Measurements from ENCODE around the gene EXOC5.

DNA sequence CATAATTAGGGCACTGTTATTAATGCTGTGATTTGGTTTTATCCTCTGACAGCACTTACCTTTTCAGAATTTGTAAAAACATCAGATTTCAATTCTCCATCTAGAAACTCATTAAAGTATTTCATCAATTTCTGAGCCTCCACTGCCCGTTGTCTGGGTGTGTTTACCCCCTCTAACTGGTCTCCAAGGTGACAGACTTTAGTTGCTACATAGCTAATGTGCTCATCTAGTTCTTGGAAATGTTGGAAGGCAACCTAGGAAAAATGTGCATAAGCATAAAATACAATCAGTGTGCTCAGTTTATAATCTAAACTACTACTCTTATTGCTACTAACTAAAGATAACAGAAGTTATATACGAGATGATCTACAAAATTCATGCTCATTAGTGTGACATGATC is 24.6 kb downstream of the EXOC5 start:
- TF ChIP-seq, protein P1, sequence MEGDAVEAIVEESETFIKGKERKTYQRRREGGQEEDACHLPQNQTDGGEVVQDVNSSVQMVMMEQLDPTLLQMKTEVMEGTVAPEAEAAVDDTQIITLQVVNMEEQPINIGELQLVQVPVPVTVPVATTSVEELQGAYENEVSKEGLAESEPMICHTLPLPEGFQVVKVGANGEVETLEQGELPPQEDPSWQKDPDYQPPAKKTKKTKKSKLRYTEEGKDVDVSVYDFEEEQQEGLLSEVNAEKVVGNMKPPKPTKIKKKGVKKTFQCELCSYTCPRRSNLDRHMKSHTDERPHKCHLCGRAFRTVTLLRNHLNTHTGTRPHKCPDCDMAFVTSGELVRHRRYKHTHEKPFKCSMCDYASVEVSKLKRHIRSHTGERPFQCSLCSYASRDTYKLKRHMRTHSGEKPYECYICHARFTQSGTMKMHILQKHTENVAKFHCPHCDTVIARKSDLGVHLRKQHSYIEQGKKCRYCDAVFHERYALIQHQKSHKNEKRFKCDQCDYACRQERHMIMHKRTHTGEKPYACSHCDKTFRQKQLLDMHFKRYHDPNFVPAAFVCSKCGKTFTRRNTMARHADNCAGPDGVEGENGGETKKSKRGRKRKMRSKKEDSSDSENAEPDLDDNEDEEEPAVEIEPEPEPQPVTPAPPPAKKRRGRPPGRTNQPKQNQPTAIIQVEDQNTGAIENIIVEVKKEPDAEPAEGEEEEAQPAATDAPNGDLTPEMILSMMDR (IDR thresholded peaks at IDR 0.05) = no peak
- TF ChIP-seq EZH2 (IDR thresholded peaks at IDR 0.05) (no peak), EZH2phosphoT487 (IDR thresholded peaks at IDR 0.05) (no peak)

Data from neural progenitor cell (in vitro differentiated cells).